GM23338 (cell line): Measurements from ENCODE around the gene RBM19. TPM values are rescaled to one million over a fixed set of nuclear protein-coding genes. Genes with fewer than 3 reads are reported as not detected.

Experiments
- ATAC-seq: fragments of 200-7000 bp; cut with Tn5 transposase; 3 replicates; pipeline ENCODE4 v1.9.1; 2020
- DNase-seq: peaks from one replicate; pipeline ENCODE4 v3.0.0-alpha.2; 2015; ENCODE audit warnings: low spot score
- H2AFZ ChIP-seq: fragments of 200-600 bp; sonication (generic); 2 replicates; pipeline ENCODE4 v1.8.0; 2016; ENCODE audit warnings: antibody characterized with exemption, mild to moderate bottlenecking, moderate library complexity
- H3F3A ChIP-seq: fragments of 200-600 bp; sonication (generic); replicated peaks from 2 replicates; pipeline ENCODE4 v1.8.0; 2017; ENCODE audit warnings: antibody characterized with exemption, mixed run types, low read depth
- H3K27ac ChIP-seq: fragments of 200-600 bp; sonication (generic); 2 replicates; pipeline ENCODE4 v1.6.1; 2016; ENCODE audit warnings: low read depth
- H3K27me3 ChIP-seq: fragments of 200-600 bp; sonication (generic); 2 replicates; pipeline ENCODE4 v1.8.0; 2016; ENCODE audit warnings: mild to moderate bottlenecking, mixed run types, moderate library complexity; ENCODE audit not compliant: insufficient read depth
- H3K36me3 ChIP-seq: fragments of 200-600 bp; sonication (generic); 2 replicates; pipeline ENCODE4 v1.8.0; 2016; ENCODE audit warnings: mild to moderate bottlenecking; ENCODE audit not compliant: insufficient read depth
- H3K4me1 ChIP-seq: fragments of 200-600 bp; sonication (generic); 2 replicates; pipeline ENCODE4 v1.8.0; 2016; ENCODE audit warnings: mild to moderate bottlenecking, moderate library complexity; ENCODE audit not compliant: insufficient read depth
- H3K4me2 ChIP-seq: fragments of 200-600 bp; sonication (generic); 2 replicates; pipeline ENCODE4 v1.7.1; 2017; ENCODE audit warnings: mixed run types
- H3K4me3 ChIP-seq: fragments of 200-600 bp; sonication (generic); 2 replicates; pipeline ENCODE4 v1.6.1; 2016; ENCODE audit warnings: mixed run types
- H3K79me2 ChIP-seq: fragments of 200-600 bp; sonication (generic); replicated peaks from 2 replicates; pipeline ENCODE4 v1.8.0; 2017; ENCODE audit warnings: mild to moderate bottlenecking; ENCODE audit not compliant: insufficient read depth
- H3K9me2 ChIP-seq: fragments of 200-600 bp; sonication (generic); 2 replicates; pipeline ENCODE4 v1.8.0; 2017; ENCODE audit not compliant: insufficient read depth
- H4K20me1 ChIP-seq: fragments of 200-600 bp; sonication (generic); replicated peaks from 2 replicates; pipeline ENCODE4 v1.8.0; 2017; ENCODE audit warnings: mild to moderate bottlenecking; ENCODE audit not compliant: insufficient read depth
- H3K27ac Mint-ChIP-seq: 2 replicates; pipeline ENCODE4 v1.8.0; 2020; ENCODE audit warnings: inconsistent platforms, mild to moderate bottlenecking, moderate library complexity, mixed read lengths
- H3K27me3 Mint-ChIP-seq: 3 replicates; pipeline ENCODE4 v1.8.0; 2022; ENCODE audit warnings: low read depth, mild to moderate bottlenecking, moderate library complexity, mixed read lengths, inconsistent platforms; ENCODE audit not compliant: insufficient read depth, poor library complexity
- H3K36me3 Mint-ChIP-seq: 3 replicates; pipeline ENCODE4 v1.8.0; 2021; ENCODE audit warnings: low read depth, mild to moderate bottlenecking, inconsistent platforms, moderate library complexity, mixed read lengths
- H3K4me1 Mint-ChIP-seq: 3 replicates; pipeline ENCODE4 v1.8.0; 2020; ENCODE audit warnings: mild to moderate bottlenecking, inconsistent platforms, mixed read lengths
- H3K4me3 Mint-ChIP-seq: 3 replicates; pipeline ENCODE4 v1.8.0; 2021; ENCODE audit warnings: moderate library complexity, mild to moderate bottlenecking, inconsistent platforms, mixed read lengths
- H3K9me3 Mint-ChIP-seq: 3 replicates; pipeline ENCODE4 v1.8.0; 2020; ENCODE audit warnings: moderate library complexity, mild to moderate bottlenecking, inconsistent platforms, mixed read lengths
- CREB1 ChIP-seq: fragments of 250-450 bp; sonication (Bioruptor Pico); IDR thresholded peaks from 2 replicates; pipeline ENCODE4 v1.5.0; 2020; ENCODE audit warnings: low read depth, mild to moderate bottlenecking, moderate library complexity
- CTCF ChIP-seq, 2 experiments: fragments of 200-600 bp in 1 of 2; sonication (generic) in 1 of 2; conservative IDR thresholded peaks; 2 replicates each; pipeline versions ENCODE4 v1.5.1 to v1.6.1; 2016 to 2017; ENCODE audit warnings: antibody characterized with exemption in 2 of 2, low read depth in 2 of 2, mild to moderate bottlenecking in 2 of 2, moderate library complexity in 1 of 2
- ETS1 ChIP-seq: IDR thresholded peaks from 2 replicates; pipeline ENCODE4 v1.6.1; 2016; ENCODE audit warnings: antibody characterized with exemption
- EZH2 ChIP-seq: fragments of 200-600 bp; sonication (generic); IDR thresholded peaks from one replicate; pipeline ENCODE4 v1.8.0; 2017; ENCODE audit warnings: antibody characterized with exemption, mild to moderate bottlenecking, low read depth; ENCODE audit not compliant: unreplicated experiment
- EZH2phosphoT487 ChIP-seq: fragments of 200-600 bp; sonication (generic); IDR thresholded peaks from one replicate; pipeline ENCODE4 v1.8.1; 2018; ENCODE audit warnings: antibody characterized with exemption; ENCODE audit not compliant: unreplicated experiment
- JUNB ChIP-seq: IDR thresholded peaks from one replicate; pipeline ENCODE4 v1.6.1; 2016; ENCODE audit warnings: antibody characterized with exemption; ENCODE audit not compliant: unreplicated experiment
- NANOG ChIP-seq: IDR thresholded peaks from 2 replicates; pipeline ENCODE4 v1.6.1; 2016; ENCODE audit warnings: antibody characterized with exemption, borderline replicate concordance
- POLR2AphosphoS5 ChIP-seq: IDR thresholded peaks from 2 replicates; pipeline ENCODE4 v1.6.1; 2016; ENCODE audit warnings: antibody characterized with exemption, low read depth
- REST ChIP-seq: IDR thresholded peaks from one replicate; pipeline ENCODE4 v1.6.1; 2018; ENCODE audit warnings: antibody characterized with exemption; ENCODE audit not compliant: unreplicated experiment
- STAT1 ChIP-seq: IDR thresholded peaks from one replicate; pipeline ENCODE4 v1.6.1; 2016; ENCODE audit warnings: antibody characterized with exemption; ENCODE audit not compliant: unreplicated experiment
- ZNF114 ChIP-seq: fragments of 250-450 bp; sonication (Bioruptor Pico); IDR thresholded peaks from 2 replicates; pipeline ENCODE4 v1.5.0; 2020; ENCODE audit warnings: mild to moderate bottlenecking, moderate library complexity
- ZNF331 ChIP-seq: fragments of 250-450 bp; sonication (Bioruptor Pico); IDR thresholded peaks from 2 replicates; pipeline ENCODE4 v1.5.0; 2020; ENCODE audit warnings: low read depth, mild to moderate bottlenecking, moderate library complexity
- ZNF462 ChIP-seq: fragments of 250-450 bp; sonication (Bioruptor Pico); IDR thresholded peaks from 2 replicates; pipeline ENCODE4 v1.5.0; 2020; ENCODE audit warnings: mild to moderate bottlenecking, moderate library complexity
- polyA plus RNA-seq: library from polyadenylated mRNA; unstranded; fragments of >200 nt; fragmentation: Nextera tagmentation; extraction: Ambion mirVana; gene quantifications from 2 replicates; pipeline ENCODE4 v1.2.1, GENCODE V29; 2016
- total RNA-seq: library from RNA; depleted of rRNA; stranded (reverse); fragments of >200 nt; shearing (Covaris generic); gene quantifications from 2 replicates; pipeline ENCODE4 v1.2.3, GENCODE V29; 2014

Gene RBM19
- total and polyA plus RNA-seq, 2 experiments from 2014 or later: 43.4 to 56.7 TPM

GRCh38 chr12:113908584-113909100 lies 57.5 kb downstream of the RBM19 start:
- peaks cover 14% of the 10 kb centered on the region for H3K4me1 Mint-ChIP-seq
- no peak overlapping the region for H3K4me3 ChIP-seq
- H3K4me3 Mint-ChIP-seq: no peak overlapping the region
- DNase-seq (no peak), ATAC-seq (no peak)
- H3K27ac ChIP-seq: no peak overlapping the region
- H3K4me2 ChIP-seq: no peak overlapping the region
- H3K27me3 ChIP-seq: no peaks in the 10 kb centered on the region
- H3K27ac Mint-ChIP-seq: no peak overlapping the region
- H4K20me1 ChIP-seq: 0 out of 2 replicates have a peak, but pooled peaks cover 3% of the 10 kb centered on the region
- H3K9me3 Mint-ChIP-seq: no peaks in the 10 kb centered on the region
- peaks cover 11% of the 10 kb centered on the region for H3K27me3 Mint-ChIP-seq
- H3K4me1 ChIP-seq: no peaks in the 10 kb centered on the region; the same call in 1 of the 2 replicates
- H3K36me3 Mint-ChIP-seq: peaks cover 28% of the 10 kb centered on the region
- no peaks in the 10 kb centered on the region for H3K79me2 ChIP-seq
- no peaks in the 10 kb centered on the region for H3K9me2 ChIP-seq
- H3K36me3 ChIP-seq: peaks cover 4% of the 10 kb centered on the region; the same call in 1 of the 2 replicates
- no peaks in the 10 kb centered on the region for H3F3A ChIP-seq
- TF ChIP-seq ZNF462 (CRISPR knock-in tag) (no peak), POLR2AphosphoS5 (no peak), ZNF331 (CRISPR knock-in tag) (no peak), CREB1 (CRISPR knock-in tag) (no peak), STAT1 (no peak), NANOG (no peak), CTCF (conservative IDR thresholded peaks at IDR 0.05; ENCODE audit: low read depth in 2 of 2) (no peak), EZH2 (no peak), ZNF114 (CRISPR knock-in tag) (no peak), JUNB (no peak), EZH2phosphoT487 (no peak), ETS1 (no peak), REST (no peak)
- no peak overlapping the region for H2AFZ ChIP-seq
